ENCODE results near the gene PDE1C. TPM values are rescaled to one million over a fixed set of nuclear protein-coding genes. Genes with fewer than 3 reads are reported as not detected.

The PDE1C gene
- not detected in 2 replicates for total RNA-seq

DNA sequence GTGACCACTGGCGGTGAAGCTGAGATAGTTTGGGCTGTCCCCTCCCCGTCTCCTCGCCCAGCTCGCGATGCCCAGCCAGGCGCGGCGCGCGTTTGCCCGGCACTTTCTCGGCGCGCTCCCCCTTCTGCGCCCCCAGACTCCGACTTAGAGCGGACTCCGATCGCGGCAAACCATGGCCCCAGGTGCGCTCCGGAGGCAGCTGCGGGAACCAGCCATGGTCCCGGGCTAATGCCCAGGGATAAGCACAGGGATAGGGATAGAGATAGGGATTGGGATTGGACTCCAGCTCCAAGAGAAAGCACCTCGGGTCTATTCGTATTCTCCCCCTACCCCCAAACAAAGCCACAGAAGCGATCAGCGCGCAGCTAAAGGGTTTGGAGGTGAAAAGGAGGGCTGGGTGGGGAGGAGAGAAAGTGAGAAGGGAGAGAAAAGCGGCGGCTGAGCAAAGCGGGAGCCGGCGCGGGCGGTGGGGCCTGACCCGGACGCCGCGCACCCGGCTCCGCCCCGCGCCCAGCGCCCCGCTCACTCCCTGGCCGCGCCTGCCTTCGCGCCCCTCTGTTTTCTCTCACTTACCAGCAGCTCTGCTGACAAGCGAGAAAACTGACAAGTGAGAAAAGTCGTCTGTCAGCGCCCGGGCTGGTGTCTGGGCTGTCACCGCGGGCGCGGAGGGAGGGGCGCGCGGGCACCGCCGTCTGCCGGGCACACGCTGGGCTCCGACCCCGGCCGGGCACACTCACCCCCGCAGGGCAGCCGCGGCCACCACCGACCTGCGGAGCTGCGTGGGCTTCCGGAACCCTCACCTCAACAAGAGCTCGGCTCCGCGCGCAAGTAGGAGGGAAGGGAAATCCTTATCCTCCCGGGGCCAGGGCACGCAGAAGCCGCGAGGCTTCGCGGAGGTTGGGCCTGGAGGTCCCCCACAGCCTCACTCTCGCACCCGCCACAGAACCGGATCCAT is at the start of gene PDE1C:
Gene PDE1C, minus strand, starts transcription at position 2 of the 955 bp plus-strand sequence.
- intact Hi-C loops (cut with micrococcal nuclease), result no loop called here
- no peaks in the 10 kb centered on the region for H3K4me1 Mint-ChIP-seq (ENCODE audit: low read depth)
- H3K36me3 Mint-ChIP-seq (ENCODE audit: low read depth), result no peaks in the 10 kb centered on the region
- H3K27ac Mint-ChIP-seq, result no peak within 1 kb of the TSS
- no peak for DNase-seq (ENCODE audit: low spot score)
- no peaks in the 10 kb centered on the region for H3K9me3 Mint-ChIP-seq
- no peak within 1 kb of the TSS for H3K4me3 Mint-ChIP-seq (ENCODE audit: low read depth)
- peaks cover 16% of the 10 kb centered on the region for H3K27me3 Mint-ChIP-seq (ENCODE audit: low read depth)

DNA sequence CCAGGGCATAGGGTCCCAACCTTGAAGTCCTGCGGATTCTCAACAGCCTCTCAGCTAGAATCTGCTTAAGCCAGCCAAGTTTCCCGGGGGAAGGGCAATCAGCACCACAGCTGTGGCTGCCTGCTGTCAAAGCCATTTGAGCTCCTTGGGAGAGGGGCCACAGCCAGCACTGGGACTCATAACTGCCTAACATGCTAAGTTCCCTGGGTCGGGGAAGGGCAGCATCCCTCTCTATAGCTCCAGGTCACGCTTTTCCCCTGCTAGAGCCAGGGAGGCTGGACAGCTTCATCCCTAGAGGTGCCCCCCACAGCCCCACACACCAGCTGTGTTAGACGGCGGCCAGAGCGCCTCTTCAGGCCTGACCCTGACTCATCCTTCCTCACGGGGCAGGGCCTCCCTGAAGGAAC is 49.6 kb upstream of the PDE1C start:
- H3K4me3 Mint-ChIP-seq (ENCODE audit: low read depth), result no peak overlapping the region
- intact Hi-C loops (cut with micrococcal nuclease), result no loop called here
- no peaks in the 10 kb centered on the region for H3K27me3 Mint-ChIP-seq (ENCODE audit: low read depth)

DNA sequence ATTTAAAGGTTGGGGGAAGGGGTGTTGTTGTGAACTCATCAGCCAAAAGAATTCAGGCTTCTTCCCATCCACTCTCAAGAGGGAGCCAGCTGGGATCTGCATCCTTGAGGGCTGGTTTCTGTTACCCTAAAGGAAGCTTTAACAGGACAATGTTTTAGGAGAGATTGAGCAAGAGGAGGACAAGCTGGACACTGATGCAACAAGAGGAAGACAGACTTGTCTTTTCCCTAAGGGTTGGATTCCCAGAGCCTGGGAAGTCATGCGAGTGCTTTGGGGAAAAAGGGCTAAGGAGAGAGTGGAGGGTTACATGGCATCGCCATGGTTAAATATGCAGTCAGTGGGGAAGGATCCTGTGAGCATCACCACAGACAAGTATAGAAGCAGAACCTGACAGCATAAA is 47.6 kb upstream of the PDE1C start:
- H3K27me3 Mint-ChIP-seq (ENCODE audit: low read depth), result no peaks in the 10 kb centered on the region
- peaks cover 15% of the 10 kb centered on the region for H3K9me3 Mint-ChIP-seq
- H3K27ac Mint-ChIP-seq, result no peak overlapping the region
- H3K4me3 Mint-ChIP-seq (ENCODE audit: low read depth), result no peak overlapping the region
- no peaks in the 10 kb centered on the region for H3K4me1 Mint-ChIP-seq (ENCODE audit: low read depth)
- no peak for DNase-seq (ENCODE audit: low spot score)
- no peaks in the 10 kb centered on the region for H3K36me3 Mint-ChIP-seq (ENCODE audit: low read depth)
- intact Hi-C loops (cut with micrococcal nuclease), result no loop called here

More for the DNA sequence above, 49.6 kb upstream of the PDE1C start:
- H3K36me3 Mint-ChIP-seq (ENCODE audit: low read depth), result no peaks in the 10 kb centered on the region
- no peak overlapping the region for H3K27ac Mint-ChIP-seq
- H3K4me1 Mint-ChIP-seq (ENCODE audit: low read depth), result no peaks in the 10 kb centered on the region
- peaks cover 22% of the 10 kb centered on the region for H3K9me3 Mint-ChIP-seq
- no peak for DNase-seq (ENCODE audit: low spot score)

DNA sequence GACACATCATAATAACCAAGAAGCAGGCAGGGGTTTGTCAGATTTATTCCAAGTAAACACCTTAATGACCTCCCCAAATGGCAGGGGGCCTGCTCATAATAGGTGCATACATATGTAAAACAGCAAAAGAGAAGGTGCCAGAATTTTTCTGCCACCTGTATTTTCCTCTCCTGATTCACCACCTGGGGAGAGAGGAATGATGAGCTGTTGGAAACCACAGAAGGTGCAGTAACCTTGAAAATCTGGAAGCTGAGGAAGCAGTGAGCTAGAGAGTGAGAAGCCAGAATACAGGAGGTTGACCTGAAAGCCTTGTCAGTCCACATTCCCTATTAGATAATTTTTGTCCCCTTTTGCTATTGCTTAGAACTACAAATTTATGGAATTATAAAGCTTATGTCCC is 46.2 kb upstream of the PDE1C start:
- H3K4me1 Mint-ChIP-seq (ENCODE audit: low read depth), result no peaks in the 10 kb centered on the region

DNA sequence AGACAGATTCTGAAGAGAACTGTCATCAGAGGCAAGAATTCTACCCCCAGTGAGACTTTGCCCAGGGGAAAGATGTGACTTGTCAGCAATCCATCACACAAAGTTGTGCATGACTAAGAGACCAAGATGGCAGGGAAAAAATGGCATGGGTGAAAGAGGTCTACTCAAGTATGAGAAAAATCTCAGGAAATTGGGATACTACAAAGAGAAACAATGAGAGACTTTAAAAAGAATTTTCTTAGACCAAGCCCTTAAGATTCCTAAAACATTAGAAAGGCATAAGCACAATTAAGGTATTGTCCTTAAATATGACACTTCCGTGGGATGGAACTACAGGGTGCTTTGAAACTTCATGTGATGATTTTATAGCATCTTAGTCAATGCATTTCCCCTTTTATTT is 45.6 kb upstream of the PDE1C start:
- no peaks in the 10 kb centered on the region for H3K27me3 Mint-ChIP-seq (ENCODE audit: low read depth)
- H3K4me3 Mint-ChIP-seq (ENCODE audit: low read depth), result no peak overlapping the region
- intact Hi-C loops (cut with micrococcal nuclease), result no loop called here
- DNase-seq (ENCODE audit: low spot score), result no peak
- no peaks in the 10 kb centered on the region for H3K4me1 Mint-ChIP-seq (ENCODE audit: low read depth)
- no peaks in the 10 kb centered on the region for H3K36me3 Mint-ChIP-seq (ENCODE audit: low read depth)
- H3K27ac Mint-ChIP-seq, result no peak overlapping the region
- peaks cover 25% of the 10 kb centered on the region for H3K9me3 Mint-ChIP-seq

More for the DNA sequence above, 46.2 kb upstream of the PDE1C start:
- Mint-ChIP-seq H3K36me3 (ENCODE audit: low read depth) (no peaks in the 10 kb centered on the region), H3K27ac (no peak overlapping the region), H3K4me3 (ENCODE audit: low read depth) (no peak overlapping the region), H3K27me3 (ENCODE audit: low read depth) (no peaks in the 10 kb centered on the region), H3K9me3 (peaks cover 21% of the 10 kb centered on the region)
- intact Hi-C loops (cut with micrococcal nuclease), result no loop called here
- DNase-seq (ENCODE audit: low spot score), result no peak

DNA sequence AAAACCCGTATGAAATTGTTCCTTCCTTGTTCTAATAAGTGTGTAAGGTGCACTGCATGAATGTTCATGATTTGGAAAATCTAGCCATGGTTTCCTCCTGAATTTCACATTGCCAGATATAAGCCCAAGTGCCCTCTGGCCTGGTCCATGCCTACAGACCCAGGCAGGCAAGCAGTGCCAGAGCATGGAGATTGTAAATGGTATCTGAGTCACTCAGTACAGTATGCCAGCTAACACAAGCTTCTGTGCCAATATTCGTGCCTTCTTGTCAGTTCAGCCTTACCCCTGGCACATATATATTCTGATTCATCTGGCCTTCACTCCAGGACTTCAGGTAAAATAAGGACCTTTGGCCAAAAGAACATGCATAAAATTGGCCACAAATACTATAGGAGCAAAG is 38.4 kb upstream of the PDE1C start:
- intact Hi-C loops (cut with micrococcal nuclease), result no loop called here
- no peak for DNase-seq (ENCODE audit: low spot score)
- Mint-ChIP-seq H3K36me3 (ENCODE audit: low read depth) (no peaks in the 10 kb centered on the region), H3K4me3 (ENCODE audit: low read depth) (no peak overlapping the region), H3K9me3 (peaks cover 33% of the 10 kb centered on the region), H3K27me3 (ENCODE audit: low read depth) (no peaks in the 10 kb centered on the region), H3K27ac (no peak overlapping the region), H3K4me1 (ENCODE audit: low read depth) (no peaks in the 10 kb centered on the region)

DNA sequence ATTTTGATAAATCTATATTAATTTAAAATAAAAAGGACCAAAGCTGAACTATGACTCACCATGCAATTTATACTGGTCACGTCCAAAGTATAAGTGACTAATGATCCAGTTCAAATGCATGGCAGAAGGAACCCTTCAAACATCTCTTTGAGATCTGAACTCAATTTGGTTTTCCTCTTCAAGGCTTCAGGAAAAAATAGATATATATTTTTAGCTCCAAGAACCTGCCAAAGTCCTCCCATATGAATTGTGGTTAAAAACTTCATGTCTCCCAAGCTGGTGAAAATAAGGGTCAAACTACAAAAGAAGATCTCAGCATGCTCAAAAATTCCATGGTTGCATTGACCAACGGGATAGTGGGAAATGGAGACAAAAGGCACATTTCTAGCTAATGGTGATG is 34.6 kb upstream of the PDE1C start:
- Mint-ChIP-seq H3K4me3 (ENCODE audit: low read depth) (no peak overlapping the region), H3K36me3 (ENCODE audit: low read depth) (no peaks in the 10 kb centered on the region), H3K9me3 (peaks cover 11% of the 10 kb centered on the region), H3K27ac (no peak overlapping the region), H3K27me3 (ENCODE audit: low read depth) (no peaks in the 10 kb centered on the region), H3K4me1 (ENCODE audit: low read depth) (no peaks in the 10 kb centered on the region)
- intact Hi-C loops (cut with micrococcal nuclease), result no loop called here
- DNase-seq (ENCODE audit: low spot score), result no peak

DNA sequence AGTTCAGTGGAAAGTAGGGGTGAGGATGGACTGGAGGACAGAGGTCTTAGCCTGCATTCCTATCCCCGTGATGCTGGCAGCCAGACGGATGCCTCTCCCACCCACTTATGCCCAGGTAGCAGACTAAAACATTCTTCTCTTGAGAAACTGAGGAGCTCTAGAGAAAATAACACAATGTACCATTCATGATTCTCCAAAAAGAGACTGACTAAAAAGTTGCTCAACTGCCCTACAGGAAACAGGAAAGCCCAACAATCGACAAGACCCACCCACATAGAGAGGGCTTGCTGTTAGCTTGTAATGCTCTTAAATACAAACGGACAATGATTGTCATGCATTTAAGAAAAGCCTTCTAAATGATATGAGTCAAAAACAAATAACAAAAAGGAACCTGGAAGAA is 33.2 kb upstream of the PDE1C start:
- H3K36me3 Mint-ChIP-seq (ENCODE audit: low read depth), result no peaks in the 10 kb centered on the region
- no peak overlapping the region for H3K27ac Mint-ChIP-seq

DNA sequence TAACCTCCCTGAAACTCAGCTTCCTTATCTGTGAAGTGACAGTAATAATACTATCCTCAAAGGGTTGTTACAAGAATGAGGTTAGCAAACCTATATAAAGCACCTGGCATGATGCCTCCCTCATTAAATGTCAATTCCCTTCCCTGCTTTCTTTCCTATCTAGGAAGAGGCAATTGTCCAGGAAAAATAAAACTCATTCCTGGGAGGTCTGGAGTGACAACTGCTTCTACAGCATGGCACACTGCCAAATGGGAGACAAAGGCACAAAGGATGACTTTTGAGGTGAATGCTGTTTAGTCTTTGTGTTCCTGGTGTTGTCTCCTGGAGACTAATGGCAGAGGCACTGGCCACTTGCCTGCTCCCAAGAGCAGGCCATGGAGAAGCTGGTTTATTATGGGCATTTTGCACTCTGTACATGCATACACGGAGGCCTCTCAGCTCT is 32.2 kb upstream of the PDE1C start:
- DNase-seq (ENCODE audit: low spot score), result no peak
- Mint-ChIP-seq H3K27ac (no peak overlapping the region), H3K4me3 (ENCODE audit: low read depth) (no peak overlapping the region), H3K36me3 (ENCODE audit: low read depth) (no peaks in the 10 kb centered on the region), H3K27me3 (ENCODE audit: low read depth) (no peaks in the 10 kb centered on the region), H3K4me1 (ENCODE audit: low read depth) (no peaks in the 10 kb centered on the region), H3K9me3 (peaks cover 6% of the 10 kb centered on the region)
- intact Hi-C loops (cut with micrococcal nuclease), result no loop called here

More for the DNA sequence above, 33.2 kb upstream of the PDE1C start:
- intact Hi-C loops (cut with micrococcal nuclease), result no loop called here
- no peak for DNase-seq (ENCODE audit: low spot score)
- Mint-ChIP-seq H3K27me3 (ENCODE audit: low read depth) (no peaks in the 10 kb centered on the region), H3K4me1 (ENCODE audit: low read depth) (no peaks in the 10 kb centered on the region), H3K9me3 (peaks cover 10% of the 10 kb centered on the region), H3K4me3 (ENCODE audit: low read depth) (no peak overlapping the region)

DNA sequence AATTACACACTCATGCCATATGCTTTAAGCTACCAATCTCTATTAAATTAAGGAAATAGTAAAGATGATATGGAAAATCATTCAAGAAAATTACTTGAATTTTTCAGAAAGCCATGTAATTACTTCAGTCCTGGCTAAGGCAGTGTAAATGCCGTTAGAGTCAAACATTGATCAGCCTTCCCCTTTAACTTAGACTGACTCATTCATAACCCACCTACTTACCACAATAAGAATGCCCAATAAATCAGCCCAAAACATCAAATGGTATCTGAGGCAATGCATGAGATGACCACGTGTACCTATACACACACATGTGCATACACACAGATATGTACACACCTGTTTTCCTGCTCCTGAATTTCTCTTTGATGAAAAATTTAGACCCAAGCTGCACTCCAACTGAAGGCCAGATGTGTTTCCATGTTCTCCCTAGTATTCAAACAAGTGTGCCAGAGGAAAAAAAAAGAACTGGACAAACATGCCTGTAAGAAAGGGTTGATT is 30.2 kb upstream of the PDE1C start:
- H3K4me3 Mint-ChIP-seq (ENCODE audit: low read depth), result no peak overlapping the region
- intact Hi-C loops (cut with micrococcal nuclease), result no loop called here
- no peaks in the 10 kb centered on the region for H3K27me3 Mint-ChIP-seq (ENCODE audit: low read depth)
- H3K27ac Mint-ChIP-seq, result no peak overlapping the region
- H3K36me3 Mint-ChIP-seq (ENCODE audit: low read depth), result no peaks in the 10 kb centered on the region
- no peak for DNase-seq (ENCODE audit: low spot score)
- H3K4me1 Mint-ChIP-seq (ENCODE audit: low read depth), result no peaks in the 10 kb centered on the region
- peaks cover 4% of the 10 kb centered on the region for H3K9me3 Mint-ChIP-seq

DNA sequence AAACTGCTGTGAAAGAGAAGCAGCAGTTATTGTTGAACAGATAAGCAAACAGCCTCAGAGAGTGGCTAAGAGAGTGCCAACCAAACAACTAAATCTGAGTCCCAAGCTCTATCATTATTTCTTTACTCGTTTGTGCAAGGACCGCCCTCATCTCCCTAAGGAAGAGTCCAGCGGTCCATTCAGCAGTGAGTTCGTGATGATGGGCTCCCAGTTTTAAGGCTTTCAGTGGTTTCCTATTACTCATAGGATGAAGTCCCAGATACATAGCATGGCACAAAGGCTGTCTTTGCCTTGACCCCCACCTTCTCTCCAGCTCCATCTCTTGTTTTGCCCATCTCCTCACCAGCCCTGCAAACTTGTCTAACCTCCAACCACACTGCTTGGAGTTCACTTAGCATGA is 24.3 kb upstream of the PDE1C start:
- Mint-ChIP-seq H3K27me3 (ENCODE audit: low read depth) (no peaks in the 10 kb centered on the region), H3K4me3 (ENCODE audit: low read depth) (no peak overlapping the region), H3K4me1 (ENCODE audit: low read depth) (no peaks in the 10 kb centered on the region), H3K36me3 (ENCODE audit: low read depth) (no peaks in the 10 kb centered on the region), H3K9me3 (peaks cover 4% of the 10 kb centered on the region), H3K27ac (no peak overlapping the region)
- intact Hi-C loops (cut with micrococcal nuclease), result no loop called here
- no peak for DNase-seq (ENCODE audit: low spot score)

DNA sequence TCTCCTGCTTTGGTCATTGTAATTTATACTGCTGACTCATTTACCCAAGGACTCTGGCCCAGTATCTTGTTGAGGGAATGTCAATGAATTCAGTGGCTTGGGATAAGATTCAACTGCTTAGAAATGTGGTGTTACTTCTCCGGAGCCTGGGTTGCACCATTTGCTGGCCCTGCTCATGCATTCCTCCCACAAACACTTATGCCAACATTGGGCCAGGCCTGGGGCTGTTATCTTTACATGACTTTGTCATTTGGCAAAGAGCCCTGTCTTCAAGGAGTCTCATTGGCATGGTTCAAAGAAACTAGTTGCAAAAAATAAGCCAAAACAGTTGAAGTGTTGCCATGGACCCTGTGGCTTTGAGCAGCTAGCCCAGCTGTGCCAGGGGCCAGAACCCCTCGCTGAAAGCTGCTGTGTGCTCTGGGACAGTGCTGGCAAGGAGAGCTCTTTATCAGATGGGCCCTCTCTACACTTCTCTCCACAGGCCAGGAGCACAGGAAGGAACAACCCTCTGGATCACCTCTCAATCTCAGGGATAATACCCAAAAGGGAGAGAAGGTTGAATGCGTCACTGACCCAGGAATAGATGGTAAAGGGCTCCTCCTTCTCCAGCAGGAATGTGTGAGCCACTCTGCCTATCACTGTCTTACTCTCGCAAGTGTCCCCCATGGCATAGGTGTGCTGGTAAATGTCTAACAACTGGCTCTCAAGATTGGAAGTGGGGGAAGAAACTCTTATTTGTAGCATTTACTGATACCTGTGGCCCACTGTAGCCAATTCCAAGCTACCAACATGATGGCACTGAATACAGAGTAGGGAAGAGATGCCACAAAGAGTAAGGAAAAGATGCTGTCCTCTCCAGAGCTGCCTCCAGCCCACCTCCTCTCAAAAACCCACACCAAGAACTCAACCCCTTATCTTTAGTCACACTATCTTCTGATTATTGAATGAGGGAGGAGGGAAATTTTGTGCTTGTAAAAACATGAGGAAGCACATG is 23.5 kb upstream of the PDE1C start:
- peaks cover 4% of the 10 kb centered on the region for H3K9me3 Mint-ChIP-seq
- no peaks in the 10 kb centered on the region for H3K36me3 Mint-ChIP-seq (ENCODE audit: low read depth)
- no peak for DNase-seq (ENCODE audit: low spot score)
- H3K27ac Mint-ChIP-seq, result no peak overlapping the region
- no peaks in the 10 kb centered on the region for H3K27me3 Mint-ChIP-seq (ENCODE audit: low read depth)
- intact Hi-C loops (cut with micrococcal nuclease), result no loop called here
- H3K4me3 Mint-ChIP-seq (ENCODE audit: low read depth), result no peak overlapping the region
- H3K4me1 Mint-ChIP-seq (ENCODE audit: low read depth), result no peaks in the 10 kb centered on the region

Data from activated T-helper 2 cell treated with anti-CD3 and anti-CD28 coated beads, Interferon-gamma antibody, Interleukin-2, Interleukin-4, amounts not matched to agents 10 μg/mL and 5 μg/mL and 100 μg/mL, durations not matched to agents 14 hours and 24 hours and 36 hours (primary cell).